GM23338 (cell line): ENCODE measurements around the gene CDK5RAP2.

Experiments
- EZH2 ChIP-seq: fragments of 200-600 bp; sonication (generic); IDR thresholded peaks from one replicate; pipeline ENCODE4 v1.8.0; 2017; ENCODE audit warnings: antibody characterized with exemption, mild to moderate bottlenecking, low read depth; ENCODE audit not compliant: unreplicated experiment
- POLR2AphosphoS5 ChIP-seq: IDR thresholded peaks from 2 replicates; pipeline ENCODE4 v1.6.1; 2016; ENCODE audit warnings: antibody characterized with exemption, low read depth
- STAT1 ChIP-seq: IDR thresholded peaks from one replicate; pipeline ENCODE4 v1.6.1; 2016; ENCODE audit warnings: antibody characterized with exemption; ENCODE audit not compliant: unreplicated experiment
- TF ChIP-seq, protein P1 (sequence below), 2 experiments: fragments of 200-600 bp in 1 of 2; sonication (generic) in 1 of 2; conservative IDR thresholded peaks; 2 replicates each; pipeline versions ENCODE4 v1.5.1 to v1.6.1; 2016 to 2017; ENCODE audit warnings: antibody characterized with exemption in 2 of 2, low read depth in 2 of 2, mild to moderate bottlenecking in 2 of 2, moderate library complexity in 1 of 2

DNA sequence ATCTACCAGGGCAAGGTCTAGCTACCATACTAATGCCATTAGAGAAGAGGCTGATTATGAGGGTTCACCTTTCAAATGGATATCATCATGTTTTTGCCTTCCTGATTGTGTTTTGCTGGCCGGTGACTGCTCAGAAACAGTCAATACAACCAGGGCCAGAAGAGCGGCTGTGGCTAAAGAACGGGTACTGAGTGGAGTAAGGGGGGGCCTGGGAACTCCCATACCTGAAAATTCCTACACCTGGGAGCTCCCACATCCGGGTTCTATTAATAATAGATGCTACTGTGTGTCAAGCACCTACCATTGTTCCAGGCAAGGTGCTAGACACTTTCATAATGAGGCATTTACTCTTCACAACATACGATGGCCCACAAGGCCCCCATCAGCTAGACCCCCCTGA is 79.2 kb downstream of the CDK5RAP2 start:
- TF ChIP-seq, protein P1, sequence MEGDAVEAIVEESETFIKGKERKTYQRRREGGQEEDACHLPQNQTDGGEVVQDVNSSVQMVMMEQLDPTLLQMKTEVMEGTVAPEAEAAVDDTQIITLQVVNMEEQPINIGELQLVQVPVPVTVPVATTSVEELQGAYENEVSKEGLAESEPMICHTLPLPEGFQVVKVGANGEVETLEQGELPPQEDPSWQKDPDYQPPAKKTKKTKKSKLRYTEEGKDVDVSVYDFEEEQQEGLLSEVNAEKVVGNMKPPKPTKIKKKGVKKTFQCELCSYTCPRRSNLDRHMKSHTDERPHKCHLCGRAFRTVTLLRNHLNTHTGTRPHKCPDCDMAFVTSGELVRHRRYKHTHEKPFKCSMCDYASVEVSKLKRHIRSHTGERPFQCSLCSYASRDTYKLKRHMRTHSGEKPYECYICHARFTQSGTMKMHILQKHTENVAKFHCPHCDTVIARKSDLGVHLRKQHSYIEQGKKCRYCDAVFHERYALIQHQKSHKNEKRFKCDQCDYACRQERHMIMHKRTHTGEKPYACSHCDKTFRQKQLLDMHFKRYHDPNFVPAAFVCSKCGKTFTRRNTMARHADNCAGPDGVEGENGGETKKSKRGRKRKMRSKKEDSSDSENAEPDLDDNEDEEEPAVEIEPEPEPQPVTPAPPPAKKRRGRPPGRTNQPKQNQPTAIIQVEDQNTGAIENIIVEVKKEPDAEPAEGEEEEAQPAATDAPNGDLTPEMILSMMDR (conservative IDR thresholded peaks at IDR 0.05; ENCODE audit: low read depth in 2 of 2): no peak
- TF ChIP-seq POLR2AphosphoS5 (no peak), STAT1 (no peak), EZH2 (no peak)
